ENCODE measurements around the gene LDAF1. TPM values are rescaled to one million over a fixed set of nuclear protein-coding genes. Genes with fewer than 3 reads are reported as not detected.

LDAF1 gene
- total and polyA plus RNA-seq, 4 experiments from 2014 or later: 15.0 to 23.3 (median 18.4) TPM

Other genes with a start within 250 kb of the LDAF1 start
- not detected for gene DNAH3, start 7.8 kb upstream of the LDAF1 start, total RNA-seq
- not detected for gene DNAH3, start 7.8 kb upstream of the LDAF1 start, polyA plus RNA-seq
- not detected for gene ZP2, start 52.9 kb downstream of the LDAF1 start, total RNA-seq
- gene ZP2, start 52.9 kb downstream of the LDAF1 start, polyA plus RNA-seq: not detected
- gene ANKS4B, start 75.0 kb downstream of the LDAF1 start, total RNA-seq: not detected
- not detected for gene ANKS4B, start 75.0 kb downstream of the LDAF1 start, polyA plus RNA-seq
- gene CRYM, start 119.6 kb downstream of the LDAF1 start, total RNA-seq: not detected
- not detected for gene CRYM, start 119.6 kb downstream of the LDAF1 start, polyA plus RNA-seq